ENCODE data around the gene ROPN1.

GRCh38 chr3:123971406-123971805 is 20.5 kb downstream of the ROPN1 start:
- no peak for TF ChIP-seq CTCF (IDR thresholded peaks at IDR 0.05; ENCODE audit: insufficient read depth, low read length, poor library complexity, severe bottlenecking)
- no peak for TF ChIP-seq EZH2phosphoT487 (conservative IDR thresholded peaks at IDR 0.05; ENCODE audit: low read length)
